IPS-20b (cell line): ENCODE results near the gene PCDHA7.
"Not testable (repeated sequence)": the region's sequence is repeated elsewhere in the genome, so short reads cannot be mapped to it uniquely, and the experiment has no call there.

Experiments
- H3K27ac ChIP-seq: one replicate; pipeline ENCODE4 v1.5.1; 2013; ENCODE audit warnings: low read length
- H3K27me3 ChIP-seq: 2 replicates; pipeline ENCODE4 v1.6.1; 2013; ENCODE audit warnings: mild to moderate bottlenecking, low read length, inconsistent platforms; ENCODE audit not compliant: insufficient read depth
- H3K36me3 ChIP-seq: 2 replicates; pipeline ENCODE4 v1.6.1; 2013; ENCODE audit warnings: low read depth, mild to moderate bottlenecking, inconsistent platforms, low read length, moderate library complexity; ENCODE audit not compliant: insufficient read depth
- H3K4me1 ChIP-seq: 2 replicates; pipeline ENCODE4 v1.6.1; 2013; ENCODE audit warnings: mild to moderate bottlenecking, control low read depth, inconsistent platforms, low read length, moderate library complexity; ENCODE audit not compliant: insufficient read depth
- H3K4me3 ChIP-seq: 2 replicates; pipeline ENCODE4 v1.5.1; 2013; ENCODE audit warnings: mild to moderate bottlenecking, low read length, inconsistent platforms
- H3K9ac ChIP-seq: 2 replicates; pipeline ENCODE4 v1.6.1; 2013; ENCODE audit warnings: low read depth, mild to moderate bottlenecking, inconsistent platforms, low read length, moderate library complexity
- H3K9me3 ChIP-seq: 2 replicates; pipeline ENCODE4 v1.6.1; 2013; ENCODE audit warnings: mild to moderate bottlenecking, low read depth, low read length, inconsistent platforms; ENCODE audit not compliant: insufficient read depth

The PCDHA7 gene

DNA sequence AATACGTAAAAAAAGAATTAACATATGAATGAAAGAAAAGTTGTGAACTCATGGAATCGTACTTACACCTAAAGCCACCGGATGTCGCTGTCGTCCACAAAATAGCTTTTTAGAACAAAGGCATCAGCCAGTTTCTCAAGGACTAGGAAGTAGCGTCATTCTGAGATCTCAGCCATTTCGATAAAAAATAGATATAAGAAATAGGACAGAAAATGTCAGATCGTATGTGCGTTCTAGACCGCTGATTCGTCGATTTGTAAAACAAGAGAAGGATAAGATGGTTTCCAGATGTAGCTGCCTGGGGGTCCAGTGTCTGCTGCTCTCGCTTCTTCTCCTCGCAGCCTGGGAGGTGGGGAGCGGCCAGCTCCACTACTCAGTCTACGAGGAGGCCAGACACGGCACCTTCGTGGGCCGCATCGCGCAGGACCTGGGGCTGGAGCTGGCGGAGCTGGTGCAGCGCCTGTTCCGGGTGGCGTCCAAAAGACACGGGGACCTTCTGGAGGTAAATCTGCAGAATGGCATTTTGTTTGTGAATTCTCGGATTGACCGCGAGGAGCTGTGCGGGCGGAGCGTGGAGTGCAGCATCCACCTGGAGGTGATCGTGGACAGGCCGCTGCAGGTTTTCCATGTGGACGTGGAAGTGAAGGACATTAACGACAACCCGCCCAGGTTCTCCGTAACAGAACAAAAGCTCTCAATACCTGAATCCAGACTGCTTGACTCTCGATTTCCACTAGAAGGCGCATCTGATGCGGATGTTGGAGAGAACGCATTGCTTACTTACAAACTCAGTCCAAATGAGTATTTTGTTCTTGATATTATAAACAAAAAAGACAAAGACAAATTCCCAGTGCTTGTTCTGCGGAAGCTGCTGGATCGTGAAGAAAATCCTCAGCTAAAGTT lies 22.0 kb downstream of the PCDHA7 start, which contains the start of gene PCDHA10:
PCDHA10 (plus strand) TSS at position 126 of the 903 bp plus-strand sequence; CDS start at position 278, 152 bp downstream.
- no peaks in the 10 kb centered on the region for H3K4me1 ChIP-seq
- peaks cover 23% of the 10 kb centered on the region for H3K9me3 ChIP-seq
- H3K9ac ChIP-seq, result no peak within 1 kb of the TSS
- no peak within 1 kb of the TSS; the same call in 1 of the 2 replicates for H3K4me3 ChIP-seq
- H3K27ac ChIP-seq, result no peak within 1 kb of the TSS
- H3K27me3 ChIP-seq, result no peaks in the 10 kb centered on the region
- no peaks in the 10 kb centered on the region for H3K36me3 ChIP-seq

DNA sequence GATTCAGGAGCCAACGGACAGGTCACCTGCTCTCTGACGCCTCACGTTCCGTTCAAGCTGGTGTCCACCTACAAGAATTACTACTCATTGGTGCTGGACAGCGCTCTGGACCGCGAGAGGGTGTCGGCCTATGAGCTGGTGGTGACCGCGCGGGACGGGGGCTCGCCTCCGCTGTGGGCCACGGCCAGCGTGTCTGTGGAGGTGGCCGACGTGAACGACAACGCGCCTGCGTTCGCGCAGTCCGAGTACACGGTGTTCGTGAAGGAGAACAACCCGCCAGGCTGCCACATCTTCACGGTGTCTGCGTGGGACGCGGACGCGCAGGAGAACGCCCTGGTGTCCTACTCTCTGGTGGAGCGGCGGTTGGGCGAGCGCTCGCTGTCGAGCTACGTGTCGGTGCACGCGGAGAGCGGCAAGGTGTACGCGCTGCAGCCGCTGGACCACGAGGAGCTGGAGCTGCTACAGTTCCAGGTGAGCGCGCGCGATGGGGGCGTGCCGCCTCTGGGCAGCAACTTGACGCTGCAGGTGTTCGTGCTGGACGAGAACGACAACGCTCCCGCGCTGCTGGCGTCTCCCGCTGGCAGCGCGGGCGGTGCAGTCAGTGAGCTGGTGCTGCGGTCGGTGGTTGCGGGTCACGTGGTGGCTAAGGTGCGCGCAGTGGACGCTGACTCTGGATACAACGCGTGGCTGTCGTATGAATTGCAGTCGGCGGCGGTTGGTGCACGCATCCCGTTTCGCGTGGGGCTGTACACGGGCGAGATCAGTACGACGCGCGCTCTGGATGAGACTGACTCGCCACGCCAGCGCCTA lies 23.3 kb downstream of the PCDHA7 start:
- Histone ChIP-seq H3K9ac (no peak overlapping the region), H3K9me3 (peaks cover 36% of the 10 kb centered on the region), H3K27me3 (no peaks in the 10 kb centered on the region), H3K27ac (no peak overlapping the region), H3K4me3 (no peak overlapping the region), H3K4me1 (no peaks in the 10 kb centered on the region), H3K36me3 (no peaks in the 10 kb centered on the region)

GRCh38 chr5:140857987-140858240 lies 23.8 kb downstream of the PCDHA7 start:
- Histone ChIP-seq H3K36me3 (no peaks in the 10 kb centered on the region), H3K4me1 (no peaks in the 10 kb centered on the region), H3K9ac (no peak overlapping the region), H3K4me3 (no peak overlapping the region), H3K27ac (no peak overlapping the region), H3K27me3 (no peaks in the 10 kb centered on the region), H3K9me3 (peaks cover 41% of the 10 kb centered on the region)

DNA sequence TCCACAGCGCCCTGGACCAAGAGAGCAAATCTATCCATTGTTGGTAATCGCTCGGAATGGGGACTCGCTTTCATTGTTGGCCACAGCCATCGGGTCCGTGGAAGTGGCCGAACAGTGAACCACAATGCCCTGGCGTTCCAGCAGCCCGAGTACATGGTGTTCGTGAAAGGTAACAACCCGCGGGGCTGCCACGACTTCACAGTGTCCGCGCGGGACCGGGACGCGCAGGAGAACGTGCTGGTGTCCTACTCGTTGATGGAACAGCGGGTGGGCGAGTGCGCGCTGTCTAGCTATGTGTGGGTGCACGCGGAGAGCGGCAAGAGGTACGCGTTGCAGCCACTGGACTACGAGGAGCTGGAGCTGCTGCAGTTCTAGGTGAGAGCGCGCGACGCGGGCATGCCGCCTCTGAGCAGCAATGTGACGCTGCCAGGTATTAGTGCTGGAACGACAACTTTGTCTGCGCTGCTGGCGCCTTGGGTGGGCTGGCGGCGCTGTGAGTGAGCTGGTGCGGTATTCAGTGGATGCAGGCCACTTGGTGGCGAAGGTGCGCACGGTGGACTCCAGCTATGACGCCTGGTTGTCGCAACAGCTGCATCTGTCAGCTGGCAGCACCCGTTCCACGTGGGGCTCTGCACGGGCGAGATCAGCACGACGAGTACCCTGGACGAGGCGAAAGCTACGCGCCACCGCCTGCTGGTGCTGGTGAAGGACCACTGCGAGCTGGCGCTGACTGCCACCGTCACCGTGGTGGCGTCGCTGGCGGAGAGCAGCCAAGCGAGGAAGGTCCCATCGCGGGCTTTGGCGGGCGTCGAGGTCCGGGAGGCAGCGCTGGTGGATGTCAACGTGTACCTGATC lies 28.6 kb downstream of the PCDHA7 start:
- Histone ChIP-seq H3K4me3 (no peak overlapping the region), H3K36me3 (no peaks in the 10 kb centered on the region), H3K27me3 (no peaks in the 10 kb centered on the region), H3K9ac (no peak overlapping the region), H3K9me3 (peaks cover 44% of the 10 kb centered on the region), H3K27ac (no peak overlapping the region), H3K4me1 (no peaks in the 10 kb centered on the region)

GRCh38 chr5:140868721-140869554 lies 34.9 kb downstream of the PCDHA7 start, which contains the start of gene PCDHA11:
PCDHA11 (plus strand) TSS chr5:140868957; CDS start chr5:140869104, 147 bp downstream.
- peak within 1 kb of the TSS; percentile 62; the same call in 1 of the 2 replicates for H3K9ac ChIP-seq
- no peaks in the 10 kb centered on the region for H3K27me3 ChIP-seq
- H3K4me3 ChIP-seq, result peak within 1 kb of the TSS; percentile 63; the same call in 1 of the 2 replicates
- peaks cover 23% of the 10 kb centered on the region; the same call in 1 of the 2 replicates for H3K9me3 ChIP-seq
- H3K36me3 ChIP-seq, result no peaks in the 10 kb centered on the region
- H3K4me1 ChIP-seq, result no peaks in the 10 kb centered on the region
- no peak within 1 kb of the TSS for H3K27ac ChIP-seq

- Histone ChIP-seq H3K4me3 (peak overlapping the region; percentile 63; the same call in 1 of the 2 replicates), H3K4me1 (no peaks in the 10 kb centered on the region), H3K36me3 (no peaks in the 10 kb centered on the region), H3K9ac (peak overlapping the region; percentile 62; the same call in 1 of the 2 replicates), H3K27me3 (no peaks in the 10 kb centered on the region), H3K27ac (no peak overlapping the region), H3K9me3 (peaks cover 23% of the 10 kb centered on the region; the same call in 1 of the 2 replicates)
Measured at GRCh38 chr5:140869555-140869886, 35.5 kb downstream of the PCDHA7 start.

DNA sequence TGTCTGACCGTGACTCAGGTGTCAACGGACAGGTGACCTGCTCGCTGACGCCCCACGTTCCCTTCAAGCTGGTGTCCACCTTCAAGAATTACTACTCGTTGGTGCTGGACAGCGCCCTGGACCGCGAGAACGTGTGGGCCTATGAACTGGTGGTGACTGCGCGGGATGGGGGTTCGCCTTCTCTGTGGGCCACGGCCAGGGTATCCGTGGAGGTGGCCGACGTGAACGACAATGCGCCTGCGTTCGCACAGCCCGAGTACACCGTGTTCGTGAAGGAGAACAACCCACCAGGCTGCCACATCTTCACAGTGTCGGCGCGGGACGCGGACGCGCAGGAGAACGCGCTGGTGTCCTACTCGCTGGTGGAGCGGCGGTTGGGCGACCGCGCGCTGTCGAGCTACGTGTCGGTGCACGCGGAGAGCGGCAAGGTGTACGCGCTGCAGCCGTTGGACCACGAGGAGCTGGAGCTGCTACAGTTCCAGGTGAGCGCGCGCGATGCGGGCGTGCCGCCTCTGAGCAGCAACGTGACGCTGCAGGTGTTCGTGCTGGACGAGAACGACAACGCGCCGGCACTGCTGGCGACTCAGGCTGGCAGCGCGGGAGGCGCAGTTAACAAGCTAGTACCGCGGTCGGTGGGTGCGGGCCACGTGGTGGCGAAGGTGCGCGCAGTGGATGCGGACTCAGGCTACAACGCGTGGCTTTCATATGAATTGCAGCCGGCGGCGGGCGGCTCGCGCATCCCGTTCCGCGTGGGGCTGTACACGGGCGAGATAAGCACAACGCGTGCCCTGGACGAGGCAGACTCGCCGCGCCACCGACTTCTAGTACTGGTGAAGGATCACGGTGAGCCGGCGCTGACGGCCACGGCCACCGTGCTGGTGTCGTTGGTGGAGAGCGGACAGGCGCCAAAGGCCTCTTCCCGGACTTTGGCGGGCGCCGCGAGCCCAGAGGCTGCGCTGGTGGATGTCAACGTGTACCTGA lies 36.4 kb downstream of the PCDHA7 start:
- Histone ChIP-seq H3K9me3 (peaks cover 18% of the 10 kb centered on the region; the same call in 1 of the 2 replicates), H3K9ac (no peak overlapping the region), H3K36me3 (no peaks in the 10 kb centered on the region), H3K4me3 (no peak overlapping the region), H3K4me1 (no peaks in the 10 kb centered on the region), H3K27ac (no peak overlapping the region), H3K27me3 (no peaks in the 10 kb centered on the region)

DNA sequence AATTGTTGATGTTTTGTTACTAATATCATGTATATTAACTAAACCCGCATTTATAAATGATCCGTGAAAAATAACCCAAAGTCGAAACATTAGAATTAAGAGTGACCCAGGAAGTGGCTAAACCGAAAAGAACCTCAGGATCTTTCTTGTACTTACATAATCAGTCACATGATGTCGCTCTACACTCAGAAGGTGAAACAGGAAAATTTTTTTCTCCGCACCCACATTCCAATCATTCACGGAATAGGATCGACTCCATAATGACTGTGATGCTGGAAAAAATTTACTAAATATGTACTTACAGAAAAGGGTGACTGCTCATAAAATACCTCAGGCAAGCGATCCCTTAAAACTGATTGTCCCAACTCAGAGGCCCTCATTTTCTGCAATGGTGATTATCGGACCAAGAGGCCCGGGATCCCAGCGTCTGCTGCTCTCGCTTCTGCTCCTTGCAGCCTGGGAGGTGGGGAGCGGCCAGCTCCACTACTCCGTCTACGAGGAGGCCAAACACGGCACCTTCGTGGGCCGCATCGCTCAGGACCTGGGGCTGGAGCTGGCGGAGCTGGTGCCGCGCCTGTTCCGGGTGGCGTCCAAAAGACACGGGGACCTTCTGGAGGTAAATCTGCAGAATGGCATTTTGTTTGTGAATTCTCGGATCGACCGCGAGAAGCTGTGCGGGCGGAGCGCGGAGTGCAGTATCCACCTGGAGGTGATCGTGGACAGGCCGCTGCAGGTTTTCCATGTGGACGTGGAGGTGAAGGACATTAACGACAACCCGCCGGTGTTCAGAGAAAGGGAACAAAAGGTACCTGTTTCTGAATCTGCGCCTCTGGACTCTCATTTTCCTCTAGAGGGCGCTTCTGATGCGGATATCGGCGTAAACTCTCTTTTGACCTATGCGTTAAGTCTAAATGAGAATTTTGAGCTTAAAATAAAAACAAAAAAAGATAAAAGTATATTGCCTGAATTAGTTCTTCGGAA lies 41.3 kb downstream of the PCDHA7 start, which contains the start of gene PCDHA12:
PCDHA12 (plus strand) TSS at position 224 of the 981 bp plus-strand sequence; CDS start at position 389, 165 bp downstream.
- H3K9me3 ChIP-seq, result peaks cover 2% of the 10 kb centered on the region; the same call in 1 of the 2 replicates

GRCh38 chr5:140876541-140877261 lies 42.6 kb downstream of the PCDHA7 start:
- H3K4me3 ChIP-seq, H3K36me3 ChIP-seq, H3K27me3 ChIP-seq: not testable (repeated sequence)

More for the DNA sequence above, 41.3 kb downstream of the PCDHA7 start, which contains the start of gene PCDHA12:
- Histone ChIP-seq H3K27ac (no peak within 1 kb of the TSS), H3K36me3 (no peaks in the 10 kb centered on the region), H3K9ac (peak within 1 kb of the TSS; percentile 59), H3K4me3 (peak within 1 kb of the TSS; percentile 67), H3K4me1 (no peaks in the 10 kb centered on the region; the same call in 1 of the 2 replicates), H3K27me3 (no peaks in the 10 kb centered on the region)

More at GRCh38 chr5:140876541-140877261, 42.6 kb downstream of the PCDHA7 start:
- not testable (repeated sequence) for H3K9me3 ChIP-seq, H3K9ac ChIP-seq, H3K4me1 ChIP-seq, H3K27ac ChIP-seq
